GM19372 (cell line): ENCODE measurements around the gene ITIH1.

Experiments used
- ATAC-seq: cut with Tn5 transposase; IDR thresholded peaks from one replicate; pipeline ENCODE4 v1.9.1; 2021; ENCODE audit warnings: mild to moderate bottlenecking, low read depth, moderate library complexity; ENCODE audit not compliant: unreplicated experiment

Gene ITIH1

GRCh38 chr3:52788890-52789745 lies 11.7 kb downstream of the ITIH1 start:
- ATAC-seq, result no peak

- no peak for ATAC-seq
These were observed 12.3 kb downstream of the ITIH1 start for GRCh38 chr3:52789746-52790040.

GRCh38 chr3:52790337-52790736 lies 12.9 kb downstream of the ITIH1 start:
- ATAC-seq, result no peak

- ATAC-seq, result no peak
These were observed 13.3 kb downstream of the ITIH1 start for GRCh38 chr3:52790741-52791140.

GRCh38 chr3:52791366-52791765 lies 14.0 kb downstream of the ITIH1 start:
- no peak for ATAC-seq

- no peak for ATAC-seq
These were observed 14.5 kb downstream of the ITIH1 start for GRCh38 chr3:52791928-52792327.

GRCh38 chr3:52792413-52792812 lies 15.0 kb downstream of the ITIH1 start:
- ATAC-seq, result no peak

- no peak for ATAC-seq
These were observed 15.7 kb downstream of the ITIH1 start for GRCh38 chr3:52792961-52793695.

GRCh38 chr3:52793702-52794611 lies 16.6 kb downstream of the ITIH1 start:
- no peak for ATAC-seq

- no peak for ATAC-seq
These were observed 17.3 kb downstream of the ITIH1 start, which contains the start of gene ITIH3 for GRCh38 chr3:52794612-52795099. ITIH3 (plus strand) TSS chr3:52794796; CDS start chr3:52794804, 8 bp downstream.

GRCh38 chr3:52795298-52795900 lies 18.0 kb downstream of the ITIH1 start:
- no peak for ATAC-seq

GRCh38 chr3:52796411-52796810 lies 19.0 kb downstream of the ITIH1 start:
- no peak for ATAC-seq

GRCh38 chr3:52798376-52798977 lies 21.1 kb downstream of the ITIH1 start:
- ATAC-seq, result no peak

- ATAC-seq, result no peak
These were observed 21.6 kb downstream of the ITIH1 start for GRCh38 chr3:52798978-52799476.

- ATAC-seq, result no peak
These were observed 22.7 kb downstream of the ITIH1 start for GRCh38 chr3:52800079-52800478.

GRCh38 chr3:52801839-52802238 lies 24.4 kb downstream of the ITIH1 start:
- ATAC-seq, result no peak

GRCh38 chr3:52805270-52806039 lies 28.1 kb downstream of the ITIH1 start:
- no peak for ATAC-seq

- ATAC-seq, result no peak
These were observed 31.8 kb downstream of the ITIH1 start for GRCh38 chr3:52809149-52809548.
